ENCODE results near the gene LETM1. TPM values are rescaled to one million over a fixed set of nuclear protein-coding genes. Genes with fewer than 3 reads are reported as not detected.
A peak's percentile ranks its signal among the peaks of the same experiment; 100 is the strongest.

Gene LETM1
- total RNA-seq, 1 donor from 2014 or later, result 56.1 TPM

DNA sequence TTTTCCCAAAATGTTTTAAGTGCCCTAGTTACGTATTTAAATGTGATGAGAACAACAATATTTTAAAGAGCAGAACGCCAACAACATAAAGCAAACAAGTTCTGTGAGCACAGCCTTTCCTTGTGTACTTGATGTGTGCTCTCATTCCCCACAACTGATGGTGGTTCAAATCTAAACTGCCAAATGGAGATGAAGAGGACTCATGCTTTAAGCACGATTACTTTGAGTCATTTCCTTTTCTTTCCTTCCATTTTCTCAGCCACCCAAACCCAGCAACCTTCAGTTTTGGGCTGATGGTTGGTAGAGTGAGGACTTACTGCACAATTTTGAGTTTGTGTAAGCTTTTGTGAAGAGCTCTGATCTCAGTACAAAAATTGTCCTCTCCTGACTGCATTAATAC is 16.9 kb upstream of the LETM1 start:
- DNase-seq (ENCODE audit: low spot score), result no peak

DNA sequence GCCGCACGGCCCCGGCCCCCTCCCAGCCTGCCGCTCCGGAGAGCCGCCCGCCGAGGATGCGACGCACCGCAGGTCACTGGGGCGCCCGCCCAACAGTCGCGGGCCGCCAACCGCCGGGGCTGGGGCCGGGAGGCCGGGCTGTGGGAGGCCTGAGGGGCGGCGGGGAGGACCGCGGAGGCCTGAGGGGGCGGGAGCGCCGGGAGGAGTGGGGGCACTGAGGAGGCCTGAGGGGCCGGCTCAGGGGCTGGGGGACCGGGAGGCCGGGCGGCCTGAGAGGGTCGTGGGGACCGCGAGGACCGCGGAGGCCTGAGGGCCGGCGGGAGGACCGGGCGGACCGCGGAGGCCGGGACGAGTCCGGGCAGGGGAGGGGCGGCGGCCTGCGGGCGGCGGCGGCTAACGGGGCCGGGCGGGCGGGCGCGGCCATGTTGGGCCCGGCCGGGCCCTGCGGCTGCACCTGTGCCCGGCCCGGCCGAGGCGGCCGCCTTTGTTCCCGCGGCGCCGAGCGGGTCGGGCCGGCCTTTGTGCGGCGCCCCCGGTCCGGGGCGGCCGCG is 15.6 kb upstream of the LETM1 start:
- DNase-seq (ENCODE audit: low spot score), result no peak

DNA sequence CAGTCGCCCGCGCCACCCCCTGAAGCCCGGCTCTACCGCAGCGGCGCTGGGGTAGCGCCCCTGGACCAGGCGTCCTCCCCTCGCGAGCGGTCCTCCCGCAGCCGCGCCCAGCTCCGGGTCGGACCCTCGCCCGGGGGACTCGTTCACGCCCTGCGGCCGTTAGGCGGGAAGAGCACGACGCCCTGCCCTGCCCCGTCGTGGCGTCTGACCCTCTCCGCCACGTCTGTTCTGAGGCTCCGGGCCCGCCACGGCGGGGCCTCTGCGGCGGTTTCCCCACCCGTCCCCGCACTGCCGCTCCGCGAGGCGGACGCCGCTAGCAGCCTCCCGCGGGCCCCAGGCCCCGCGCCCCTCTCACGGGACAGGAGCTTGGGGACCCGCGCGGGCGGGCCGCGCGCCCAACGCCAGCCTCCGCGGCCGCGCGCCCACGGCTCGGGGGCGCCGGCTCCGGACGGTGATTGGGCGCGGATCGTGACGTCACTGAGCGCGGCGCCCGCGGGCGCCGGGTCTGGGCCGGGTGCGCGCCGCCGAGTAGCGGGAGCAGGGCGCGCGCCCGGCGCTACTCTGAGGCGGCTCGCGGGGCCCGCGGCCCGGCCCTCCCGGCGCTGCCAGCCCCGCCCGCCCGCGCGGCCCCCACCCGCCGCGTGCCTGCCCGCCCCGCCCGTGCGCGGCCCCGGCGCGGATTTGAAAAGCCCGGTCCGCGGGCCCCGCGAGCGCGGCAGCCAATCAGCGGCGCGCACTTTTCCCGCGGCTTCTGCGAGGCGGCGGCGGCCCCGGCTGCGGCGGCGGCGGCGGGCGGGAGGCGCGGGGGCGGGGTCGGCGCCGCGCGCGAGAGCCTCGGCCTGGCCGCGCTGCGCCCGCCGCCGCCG is 14.9 kb upstream of the LETM1 start, which contains the start of gene NSD2:
Gene NSD2, plus strand, starts transcription at position 816 of the 866 bp plus-strand sequence. CDS start 29,262 bp downstream, outside the sequence.
- DNase-seq (ENCODE audit: low spot score), result peak; percentile 86

DNA sequence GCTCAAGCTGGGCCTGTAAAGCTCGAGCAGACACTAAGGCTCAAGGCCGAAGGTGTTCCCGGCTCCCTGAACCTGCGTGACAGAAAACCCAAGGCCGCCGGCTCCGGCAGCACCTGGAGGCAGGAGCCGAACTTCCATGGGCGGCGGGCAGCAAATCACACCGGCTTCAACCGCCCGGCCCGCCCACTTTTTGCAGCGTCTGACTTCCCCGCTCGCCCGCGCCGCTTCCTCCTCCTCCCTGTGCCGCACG is 14.3 kb upstream of the LETM1 start:
- peak; percentile 87 for DNase-seq (ENCODE audit: low spot score)

DNA sequence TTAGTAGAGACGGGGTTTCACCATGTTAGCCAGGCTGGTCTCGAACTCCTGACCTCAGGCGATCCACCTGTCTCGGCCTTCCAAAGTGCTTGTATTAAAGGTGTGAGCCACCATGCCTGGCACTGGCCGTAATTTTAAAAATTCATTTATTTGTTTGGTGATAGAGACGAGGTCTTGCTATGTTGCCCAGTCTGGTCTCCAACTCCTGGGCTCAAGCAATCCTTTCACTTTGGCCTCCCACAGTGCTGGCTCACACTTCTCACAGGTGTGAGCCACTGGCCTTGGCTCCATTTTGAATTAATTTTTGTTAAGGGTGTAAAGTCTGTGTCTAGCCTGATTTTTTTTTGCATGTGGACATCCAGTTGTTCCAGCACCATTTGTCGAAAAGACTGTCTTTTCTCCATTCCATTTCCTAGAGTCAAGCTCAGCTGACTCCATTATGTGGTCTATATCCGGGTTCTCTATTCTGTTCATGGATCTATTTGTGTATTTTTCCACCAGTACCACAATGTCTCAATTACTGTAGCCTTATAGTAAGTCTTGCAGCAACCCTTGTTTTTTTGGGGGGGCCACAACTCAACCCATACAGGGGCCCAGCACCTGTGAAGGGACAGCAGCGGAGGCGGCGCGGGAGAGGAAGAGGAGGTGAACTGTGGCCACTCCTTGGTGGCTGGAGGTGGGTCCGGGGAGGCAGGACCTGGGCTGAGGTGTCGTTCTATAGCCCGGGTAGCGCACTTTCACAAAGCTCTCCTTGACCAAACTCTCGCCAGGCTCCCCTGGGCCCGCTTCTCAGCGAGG is 13.8 kb upstream of the LETM1 start:
- DNase-seq (ENCODE audit: low spot score), result peak; percentile 60

DNA sequence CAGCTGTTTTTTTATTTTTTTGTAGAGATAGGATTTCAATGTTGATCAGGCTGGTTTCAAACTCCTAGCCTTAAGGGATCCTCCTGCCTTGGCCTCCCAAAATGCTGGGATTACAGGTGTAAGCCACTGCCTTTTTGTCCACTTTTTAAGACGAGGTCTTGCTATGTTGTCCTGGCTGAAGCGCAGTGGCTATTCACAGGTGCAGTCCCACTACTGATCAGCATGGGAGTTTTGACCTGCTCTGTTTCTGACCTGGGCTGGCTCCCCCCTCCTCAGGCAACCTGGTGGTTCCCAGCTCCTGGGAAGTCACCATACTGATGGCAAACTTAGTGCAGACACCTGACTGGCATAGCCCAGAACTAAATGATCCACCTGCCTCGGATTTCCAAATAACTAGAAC is 13.0 kb upstream of the LETM1 start:
- DNase-seq (ENCODE audit: low spot score), result no peak

DNA sequence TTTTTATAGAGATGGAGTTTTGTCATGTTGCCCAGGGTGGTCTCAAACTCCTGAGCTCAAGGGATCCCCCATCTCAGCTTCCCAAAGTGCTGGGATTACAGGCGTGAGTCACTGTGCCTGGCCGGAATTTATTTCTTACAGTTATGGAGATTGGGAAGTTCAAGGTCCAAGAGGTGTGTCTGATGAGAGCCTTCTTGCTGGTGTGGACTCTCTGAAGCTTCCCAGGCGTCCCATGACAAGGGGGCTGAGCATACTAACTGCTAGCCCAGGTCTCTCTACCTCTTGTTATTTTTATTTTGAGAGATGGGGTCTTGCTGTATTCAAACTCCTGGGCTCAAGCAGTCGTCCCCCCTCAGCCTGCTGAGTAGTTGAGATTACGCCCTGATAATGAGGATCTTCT is 12.3 kb upstream of the LETM1 start:
- no peak for DNase-seq (ENCODE audit: low spot score)

DNA sequence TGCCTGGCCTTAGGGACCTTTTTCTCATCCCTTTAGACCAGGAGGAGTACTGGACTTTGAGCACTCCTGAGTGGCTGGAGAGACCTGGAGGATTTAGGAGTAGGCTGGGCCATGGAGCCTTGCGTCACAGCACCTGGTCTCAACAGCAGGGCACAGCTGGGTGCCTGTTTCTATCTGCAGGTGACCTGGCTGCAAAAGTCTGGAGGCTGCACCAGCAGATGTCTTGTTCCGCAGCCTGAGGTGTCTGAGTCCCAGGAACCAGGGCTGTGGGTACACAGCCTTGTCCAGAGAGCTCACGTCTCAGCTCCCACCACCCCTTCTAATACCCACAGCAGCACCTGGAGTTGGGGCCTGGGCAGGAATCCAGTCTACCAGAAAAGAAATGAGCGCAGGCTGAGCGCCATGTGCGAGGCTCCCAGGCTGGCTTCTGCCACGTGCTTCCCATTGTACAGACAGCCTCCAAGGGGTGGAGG is 10.3 kb upstream of the LETM1 start:
- DNase-seq (ENCODE audit: low spot score), result no peak

DNA sequence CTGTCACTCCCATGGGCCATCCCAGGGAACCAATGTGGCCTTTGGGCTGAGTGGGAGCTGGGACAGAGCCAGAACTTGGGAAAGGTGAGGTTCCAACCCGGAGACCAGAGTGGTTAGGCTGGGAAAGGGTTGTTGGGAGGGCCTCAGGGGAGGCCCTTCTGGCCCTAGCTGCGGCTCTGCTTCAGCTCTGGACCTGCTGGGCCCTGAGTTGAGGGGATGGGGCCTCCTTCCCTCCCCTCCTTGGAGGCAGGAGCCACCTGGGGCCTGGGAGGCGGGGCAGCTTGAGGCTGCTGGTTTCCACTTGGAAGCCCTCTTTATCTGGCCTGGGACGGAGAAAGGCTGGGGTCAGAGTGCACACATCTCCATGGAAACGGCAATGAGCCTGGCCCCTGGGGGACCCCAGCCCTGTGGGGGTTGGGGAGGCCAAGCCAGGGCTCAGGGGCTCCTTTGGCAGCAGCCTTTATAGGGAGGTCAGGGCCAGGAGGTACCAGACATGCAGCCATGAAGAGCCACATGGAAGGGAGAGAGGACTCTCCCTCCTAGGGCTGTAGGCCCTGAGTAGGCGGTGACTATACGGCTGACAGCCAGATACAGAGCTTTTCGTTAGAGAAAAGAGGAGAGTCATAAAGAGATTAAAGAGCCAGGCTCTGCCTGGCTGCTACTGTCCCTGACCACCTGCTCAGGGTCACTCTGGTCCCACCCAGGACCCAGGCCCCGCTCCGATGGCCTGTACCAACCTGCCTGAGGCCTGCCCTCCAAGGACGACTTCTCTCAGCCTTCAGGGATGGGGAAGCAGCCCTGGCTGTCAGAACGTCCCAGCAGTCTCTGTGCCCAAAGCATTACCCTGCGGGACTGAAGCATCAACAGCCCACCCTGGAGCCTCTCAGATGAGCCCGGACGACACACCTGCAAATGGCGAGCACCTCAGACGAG is 8.4 kb upstream of the LETM1 start:
- DNase-seq (ENCODE audit: low spot score), result no peak

DNA sequence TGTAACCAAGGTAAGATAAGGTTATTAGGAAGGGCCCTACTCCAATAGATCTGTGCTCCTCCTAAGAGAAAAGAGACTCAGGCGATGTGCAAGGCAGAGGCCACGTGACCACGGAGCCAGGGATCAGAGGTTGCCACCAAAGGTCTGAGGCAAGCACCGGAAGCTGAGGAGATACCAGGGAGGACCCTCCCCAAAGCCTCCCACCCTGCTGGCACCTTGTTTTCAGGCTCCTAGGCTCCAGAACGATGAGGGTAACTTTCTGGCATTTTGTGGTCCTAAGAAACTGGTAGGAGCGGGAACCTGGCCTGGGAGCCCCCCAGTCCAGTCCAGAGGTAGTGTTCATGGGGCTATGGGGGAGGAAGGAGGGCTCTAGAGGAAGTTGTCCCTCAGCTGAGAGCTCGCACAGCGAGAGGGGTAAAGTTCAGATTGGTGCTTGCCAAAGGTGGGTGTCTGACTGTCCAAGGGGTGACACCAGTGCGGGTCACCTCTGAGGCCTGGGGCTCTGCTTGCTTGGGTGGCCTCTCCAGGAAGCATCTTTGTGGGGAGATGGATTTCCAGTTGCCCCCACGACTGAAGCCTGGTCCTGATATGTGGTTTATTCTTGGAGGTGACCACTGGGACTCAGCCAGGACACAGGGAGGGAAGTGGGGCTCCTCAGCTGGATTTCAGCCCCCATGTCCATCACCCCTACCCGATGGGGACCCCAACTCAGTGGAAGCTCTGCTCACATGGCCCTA is 7.5 kb upstream of the LETM1 start:
- no peak for DNase-seq (ENCODE audit: low spot score)

DNA sequence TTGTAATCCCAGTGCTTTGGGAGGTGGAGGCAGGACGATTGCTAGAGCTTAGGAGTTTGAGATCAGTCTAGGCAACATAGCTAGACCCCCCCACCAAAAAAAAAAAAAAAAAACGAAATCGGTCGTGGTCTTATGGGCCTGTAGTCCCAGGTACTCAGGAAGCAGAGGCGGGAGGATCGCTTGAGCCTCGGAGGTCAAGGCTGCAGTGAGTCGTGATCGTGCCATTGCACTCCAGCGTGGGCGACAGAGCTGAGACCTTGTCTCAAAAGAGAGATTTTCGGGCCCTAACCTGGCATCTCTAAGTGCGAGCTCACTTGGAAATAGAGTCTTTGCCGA is 7.0 kb upstream of the LETM1 start:
- no peak for DNase-seq (ENCODE audit: low spot score)

DNA sequence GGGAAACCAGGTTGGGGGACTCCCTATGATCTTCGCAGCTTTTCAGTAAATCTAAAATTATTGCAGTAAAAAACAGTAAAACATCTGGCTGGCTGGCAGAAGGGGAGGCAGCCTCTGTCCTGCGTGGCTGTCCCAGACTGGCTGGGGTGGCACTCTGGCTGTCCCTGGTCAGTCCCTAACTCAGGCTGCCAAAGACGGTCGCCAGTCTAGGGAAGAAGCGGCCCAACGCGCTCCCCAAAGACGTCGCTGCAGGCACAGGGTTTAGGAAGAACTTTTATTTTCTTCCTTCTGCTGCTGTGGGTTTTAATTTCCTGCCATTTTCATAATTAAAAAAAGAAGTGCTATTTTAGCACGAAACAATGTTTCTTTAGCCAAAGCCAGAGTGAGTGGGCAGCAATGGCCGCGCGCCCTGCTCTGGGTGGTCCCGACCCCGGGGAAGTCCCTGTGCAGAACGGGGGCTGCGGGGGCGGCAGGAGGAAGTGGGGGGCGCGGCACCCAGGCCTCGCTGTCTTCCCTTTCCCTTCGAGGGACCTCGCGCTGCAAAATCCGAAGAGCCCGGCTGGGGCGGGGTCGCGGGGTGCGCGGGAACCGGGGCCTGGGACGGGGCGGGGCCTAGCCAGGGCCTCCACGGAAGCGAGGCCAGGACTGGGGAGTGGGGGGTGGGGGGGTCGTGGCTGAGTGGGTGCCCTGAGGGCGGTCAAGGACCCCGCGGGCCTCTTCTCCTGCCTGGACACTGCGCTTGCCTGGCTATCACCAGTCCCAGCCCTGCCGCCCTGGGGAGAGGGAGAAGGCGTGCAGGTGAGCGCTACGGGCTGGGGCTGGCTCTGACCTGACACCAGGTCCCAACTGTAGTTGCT is 6.3 kb upstream of the LETM1 start:
- DNase-seq (ENCODE audit: low spot score), result no peak

DNA sequence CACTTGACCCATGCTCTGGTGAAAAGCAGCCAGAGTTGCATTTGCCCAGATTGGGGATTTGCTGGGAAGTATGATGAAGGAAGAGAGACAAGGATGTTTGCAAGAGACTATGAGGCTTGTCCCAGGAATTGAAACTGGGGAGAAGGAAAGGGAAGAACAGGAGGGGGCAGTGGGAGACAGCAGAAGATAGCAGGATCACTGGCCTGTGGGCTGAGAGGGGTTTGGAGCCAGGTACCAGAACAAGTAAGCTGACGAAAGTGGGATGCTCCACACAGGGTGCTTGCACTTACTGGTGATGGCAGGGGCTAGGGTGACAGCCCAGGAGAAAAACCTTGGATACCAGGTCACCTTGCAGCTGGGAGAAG is 3.4 kb upstream of the LETM1 start:
- DNase-seq (ENCODE audit: low spot score), result no peak

DNA sequence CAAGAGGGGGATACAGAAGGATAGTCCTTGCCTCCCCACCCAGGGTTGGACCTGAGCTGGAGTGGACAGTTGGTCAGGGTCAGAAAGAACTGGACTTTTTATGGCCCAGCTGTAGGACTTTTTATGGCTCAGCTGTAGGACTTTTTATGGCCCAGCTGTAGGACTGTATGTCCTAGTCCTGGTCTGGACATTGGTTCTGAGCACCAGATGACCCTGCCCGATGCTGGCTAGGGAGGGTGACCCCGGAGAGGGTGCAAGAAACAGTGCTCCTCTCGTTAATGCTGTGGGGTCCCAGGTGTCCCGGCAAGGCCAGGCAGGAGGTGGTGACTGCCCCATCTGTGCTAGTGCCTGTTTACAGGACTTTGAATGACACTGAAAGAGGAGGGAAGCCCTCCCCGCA is 2.0 kb upstream of the LETM1 start:
- DNase-seq (ENCODE audit: low spot score), result no peak

DNA sequence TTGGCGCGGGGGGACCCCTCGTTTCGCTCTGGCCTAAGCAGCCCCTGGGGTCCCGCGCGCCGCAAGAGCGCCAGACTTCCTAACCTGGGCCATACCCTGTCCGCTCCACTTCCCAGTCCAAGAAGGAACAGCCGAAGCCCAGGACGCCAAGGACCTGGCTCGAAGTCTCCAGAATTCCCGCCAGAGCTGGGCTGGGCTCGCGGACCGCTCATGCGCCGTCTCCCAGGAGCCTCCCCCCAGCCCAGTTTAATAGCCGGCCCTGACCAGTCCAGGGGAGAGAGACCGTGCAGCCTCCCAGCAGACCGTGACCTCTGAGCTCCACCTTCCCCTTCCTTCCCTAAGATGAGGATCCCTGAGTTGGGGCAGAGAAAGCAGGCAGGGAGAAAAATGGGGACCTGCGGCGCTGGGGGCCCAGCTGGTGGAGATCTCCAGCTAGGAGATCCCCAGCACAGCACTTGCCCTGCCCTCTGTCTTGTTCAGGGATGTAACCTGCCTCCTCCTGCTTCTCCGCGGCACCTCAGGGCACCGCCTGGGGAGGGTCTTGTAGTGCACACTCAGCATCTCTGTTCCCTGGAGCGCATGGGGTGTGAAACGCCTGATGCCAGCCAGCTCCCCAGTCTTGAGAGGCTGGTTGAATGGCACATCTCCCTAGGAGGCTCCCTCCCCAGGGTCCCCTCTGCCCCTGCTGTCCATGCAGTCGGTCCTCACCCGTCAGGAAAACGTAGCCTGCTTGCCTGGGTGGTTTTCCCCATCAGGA is 1.2 kb upstream of the LETM1 start:
- DNase-seq (ENCODE audit: low spot score), result peak; percentile 62

DNA sequence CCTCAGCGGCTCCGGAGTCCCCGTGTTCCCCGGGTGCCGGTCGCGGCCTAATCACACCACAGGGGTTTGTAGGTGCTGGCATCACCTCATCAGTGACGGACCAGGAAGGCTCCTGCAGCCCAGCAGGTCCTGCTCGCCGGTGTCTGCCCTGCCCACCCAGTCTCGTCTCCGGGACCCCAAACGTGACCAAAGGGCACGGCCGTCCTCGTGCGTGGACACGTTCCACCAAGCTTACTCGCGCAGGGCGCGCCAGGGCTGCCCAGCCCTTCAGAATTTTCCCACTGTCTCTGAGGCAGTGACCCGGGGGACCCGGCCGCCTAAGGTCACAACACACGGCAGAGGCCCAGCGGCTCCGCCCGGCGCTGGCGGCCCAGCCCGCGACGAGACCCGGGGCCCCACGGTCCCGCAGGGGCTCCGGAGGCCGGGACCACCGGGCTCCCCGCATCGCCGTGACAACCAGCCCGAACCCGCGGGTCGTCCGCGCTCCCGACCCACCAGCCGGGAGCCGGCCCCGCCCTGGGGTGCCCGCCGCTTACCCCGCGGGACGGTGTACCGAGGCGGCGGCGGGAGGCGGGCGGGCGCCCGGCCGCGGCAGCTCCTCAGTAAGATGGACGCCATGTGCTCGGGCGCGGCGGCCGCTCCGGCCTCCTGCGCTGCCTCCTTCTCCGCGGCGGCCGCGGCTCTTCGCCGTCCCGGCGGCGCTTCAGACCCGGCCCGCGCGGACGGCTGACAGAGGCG is 454 bp downstream of the LETM1 start:
- DNase-seq (ENCODE audit: low spot score), result peak; percentile 54

DNA sequence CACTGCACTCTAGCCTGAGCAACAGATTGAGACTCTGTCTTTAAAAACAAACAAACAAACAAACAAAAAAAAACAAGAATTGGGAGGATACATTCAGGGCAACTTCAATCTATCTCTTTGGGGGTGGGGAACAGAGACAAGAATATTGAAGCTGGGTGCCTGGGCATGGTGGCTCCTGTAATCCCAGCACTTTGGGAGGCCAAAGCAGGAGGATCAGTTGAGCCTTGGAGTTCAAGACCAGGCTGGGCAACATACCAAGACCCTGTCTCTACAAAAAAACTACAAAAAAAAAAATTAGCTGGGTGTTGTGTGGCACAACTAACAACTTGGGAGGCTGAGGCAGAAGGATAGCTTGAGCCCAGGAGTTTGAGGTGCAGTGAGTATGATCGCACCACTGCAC is 1.2 kb downstream of the LETM1 start:
- DNase-seq (ENCODE audit: low spot score), result no peak

DNA sequence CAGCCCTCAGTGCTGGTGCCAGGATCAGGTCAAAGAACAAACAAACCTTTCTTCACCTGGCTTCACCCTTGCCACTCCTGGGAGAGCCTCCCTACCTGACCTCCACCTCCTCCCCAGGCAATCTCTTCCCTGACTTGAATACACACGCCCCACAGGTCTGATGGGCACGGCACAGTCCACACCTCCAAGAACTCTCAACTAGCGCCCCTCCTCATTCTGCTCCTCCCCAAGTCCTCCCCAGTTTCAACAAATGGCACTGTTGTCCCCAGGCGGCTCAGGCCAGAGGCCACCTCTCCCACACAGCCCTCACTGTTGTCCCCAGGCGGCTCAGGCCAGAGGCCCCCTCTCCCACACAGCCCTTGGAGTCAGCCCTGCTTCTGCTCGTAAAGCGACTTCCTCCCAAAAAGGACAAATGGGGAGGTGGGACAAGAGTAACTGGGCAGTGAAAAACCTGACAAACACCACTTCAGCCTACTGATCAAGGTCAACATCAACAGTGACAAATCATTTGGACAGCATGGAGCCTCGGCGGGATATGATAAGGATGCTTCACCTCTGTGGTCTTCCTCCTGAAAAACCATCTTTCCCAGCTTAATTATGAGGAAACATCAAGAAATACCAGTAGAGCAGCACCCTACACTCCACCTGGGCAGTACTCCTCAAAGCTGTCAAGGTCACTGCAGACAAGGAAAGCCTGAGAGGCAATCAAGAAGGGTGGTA is 2.9 kb downstream of the LETM1 start:
- DNase-seq (ENCODE audit: low spot score), result no peak

Data from ureter (tissue), 1 donor.